Caco-2 (cell line): Measurements from ENCODE around the gene SETD1A. TPM values are rescaled to one million over a fixed set of nuclear protein-coding genes. Genes with fewer than 3 reads are reported as not detected.

Experiments
- BruUV-seq: library from RNA; stranded (reverse); fragments of 400-500 nt; replicated peaks from 2 replicates; lab custom pipeline; 2021; lab: Mats Ljungman, UMichigan
- CTCF ChIA-PET: fragments of 300-600 bp; sonication (Branson Sonifier 250); formaldehyde crosslinking; loops from one replicate; lab custom pipeline; 2022; ENCODE audit warnings: antibody characterized with exemption; lab: Charles Lee
- POLR2A ChIA-PET: fragments of 300-600 bp; sonication (Branson Sonifier 250); formaldehyde crosslinking; loops from one replicate; lab custom pipeline; 2022; ENCODE audit warnings: antibody characterized with exemption; lab: Charles Lee
- DNase-seq, 2 experiments: peaks; one replicate each; pipeline versions ENCODE4 v3.0.0 to v3.0.0-alpha.2; 2020 to 2022
- H3K27me3 ChIP-seq: replicated peaks from 2 replicates; pipeline ENCODE4 v1.6.0; 2011; ENCODE audit warnings: low read length; ENCODE audit not compliant: control insufficient read depth, insufficient read depth
- H3K36me3 ChIP-seq: 2 replicates; pipeline ENCODE4 v1.5.1; 2011; ENCODE audit warnings: low read length; ENCODE audit not compliant: control insufficient read depth, insufficient read depth
- H3K4me1 ChIP-seq: fragments of 250-450 bp; sonication (Bioruptor Pico); 2 replicates; pipeline ENCODE4 v1.5.1; 2020; ENCODE audit warnings: mild to moderate bottlenecking
- H3K4me3 ChIP-seq: 2 replicates; pipeline ENCODE4 v1.5.1; 2011; ENCODE audit warnings: low read depth, mild to moderate bottlenecking, control low read depth, low read length
- H3K9me3 ChIP-seq: fragments of 250-450 bp; sonication (Bioruptor Pico); 2 replicates; pipeline ENCODE4 v1.5.1; 2020; ENCODE audit warnings: mild to moderate bottlenecking, moderate library complexity
- H3K27ac Mint-ChIP-seq: one replicate; pipeline ENCODE4 v1.8.0; 2022; ENCODE audit warnings: mixed read lengths; ENCODE audit not compliant: unreplicated experiment
- H3K27me3 Mint-ChIP-seq: one replicate; pipeline ENCODE4 v1.8.0; 2022; ENCODE audit warnings: mixed read lengths; ENCODE audit not compliant: insufficient read depth, unreplicated experiment
- H3K36me3 Mint-ChIP-seq: one replicate; pipeline ENCODE4 v1.8.0; 2022; ENCODE audit warnings: mild to moderate bottlenecking, mixed read lengths; ENCODE audit not compliant: insufficient read depth, unreplicated experiment
- H3K4me1 Mint-ChIP-seq: one replicate; pipeline ENCODE4 v1.8.0; 2022; ENCODE audit warnings: low read depth, mixed read lengths; ENCODE audit not compliant: unreplicated experiment
- H3K4me3 Mint-ChIP-seq: one replicate; pipeline ENCODE4 v1.8.0; 2022; ENCODE audit warnings: mild to moderate bottlenecking, moderate library complexity, mixed read lengths; ENCODE audit not compliant: unreplicated experiment
- H3K9me3 Mint-ChIP-seq: one replicate; pipeline ENCODE4 v1.8.0; 2022; ENCODE audit warnings: mixed read lengths; ENCODE audit not compliant: unreplicated experiment
- intact Hi-C: fragments of 100-400 bp; cut with micrococcal nuclease; formaldehyde crosslinking; loops from one replicate; pipeline ENCODE4 v1.10.0; 2022; ENCODE audit not compliant: unreplicated experiment
- total RNA-seq: library from RNA; stranded (reverse); gene quantifications from 2 replicates; pipeline ENCODE4 v1.2.3, GENCODE V29; 2022
- TF ChIP-seq, protein P1 (sequence below), 2 experiments: fragments of 200-600 bp in 1 of 2; IDR thresholded peaks; 1 replicate in 1 of 2; 2 replicates in 1 of 2; pipeline versions ENCODE4 v1.5.1 to v1.8.0; 2011 to 2022; ENCODE audit warnings: antibody characterized with exemption in 1 of 2, control low read depth in 1 of 2, inconsistent platforms in 1 of 2, low read depth in 1 of 2, low read length in 1 of 2, mild to moderate bottlenecking in 1 of 2, moderate library complexity in 1 of 2; ENCODE audit not compliant: insufficient read depth in 1 of 2, severe bottlenecking in 1 of 2, unreplicated experiment in 1 of 2

The SETD1A gene
- total RNA-seq, 1 experiment from 2014 or later, result 21.5 TPM

GRCh38 chr16:30997725-30998711 lies 40.5 kb downstream of the SETD1A start:
- no peak overlapping the region for H3K4me3 ChIP-seq
- Mint-ChIP-seq H3K27me3 (no peaks in the 10 kb centered on the region), H3K4me3 (peak overlapping the region; percentile 83), H3K4me1 (peaks cover 14% of the 10 kb centered on the region), H3K27ac (no peak overlapping the region), H3K36me3 (no peaks in the 10 kb centered on the region), H3K9me3 (no peaks in the 10 kb centered on the region)
- TF ChIP-seq, protein P1, sequence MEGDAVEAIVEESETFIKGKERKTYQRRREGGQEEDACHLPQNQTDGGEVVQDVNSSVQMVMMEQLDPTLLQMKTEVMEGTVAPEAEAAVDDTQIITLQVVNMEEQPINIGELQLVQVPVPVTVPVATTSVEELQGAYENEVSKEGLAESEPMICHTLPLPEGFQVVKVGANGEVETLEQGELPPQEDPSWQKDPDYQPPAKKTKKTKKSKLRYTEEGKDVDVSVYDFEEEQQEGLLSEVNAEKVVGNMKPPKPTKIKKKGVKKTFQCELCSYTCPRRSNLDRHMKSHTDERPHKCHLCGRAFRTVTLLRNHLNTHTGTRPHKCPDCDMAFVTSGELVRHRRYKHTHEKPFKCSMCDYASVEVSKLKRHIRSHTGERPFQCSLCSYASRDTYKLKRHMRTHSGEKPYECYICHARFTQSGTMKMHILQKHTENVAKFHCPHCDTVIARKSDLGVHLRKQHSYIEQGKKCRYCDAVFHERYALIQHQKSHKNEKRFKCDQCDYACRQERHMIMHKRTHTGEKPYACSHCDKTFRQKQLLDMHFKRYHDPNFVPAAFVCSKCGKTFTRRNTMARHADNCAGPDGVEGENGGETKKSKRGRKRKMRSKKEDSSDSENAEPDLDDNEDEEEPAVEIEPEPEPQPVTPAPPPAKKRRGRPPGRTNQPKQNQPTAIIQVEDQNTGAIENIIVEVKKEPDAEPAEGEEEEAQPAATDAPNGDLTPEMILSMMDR (IDR thresholded peaks at IDR 0.05; ENCODE audit: insufficient read depth in 1 of 2, low read depth in 1 of 2, low read length in 1 of 2, severe bottlenecking in 1 of 2, unreplicated experiment in 1 of 2), result no peak
- BruUV-seq, result no TSS peak
- H3K36me3 ChIP-seq, result no peaks in the 10 kb centered on the region
- DNase-seq, result no peak
- intact Hi-C loops, result no loop called here
- POLR2A ChIA-PET, result interaction anchor here (1.1 kb wide), 1 partner anchor 120 kb away, joined by 3 read pairs; no protein-coding TSS in a partner anchor
- H3K9me3 ChIP-seq, result no peaks in the 10 kb centered on the region
- no peaks in the 10 kb centered on the region for H3K27me3 ChIP-seq
- peaks cover 24% of the 10 kb centered on the region for H3K4me1 ChIP-seq
- CTCF ChIA-PET, result interaction anchor here (1.0 to 1.6 kb wide), 2 partner anchors 13 to 153 kb away, joined by 3 to 5 read pairs; partner anchors contain the start of gene HSD3B7

GRCh38 chr16:30998852-30999761 lies 41.6 kb downstream of the SETD1A start:
- Histone ChIP-seq H3K4me1 (peaks cover 24% of the 10 kb centered on the region), H3K36me3 (no peaks in the 10 kb centered on the region), H3K9me3 (no peaks in the 10 kb centered on the region), H3K27me3 (no peaks in the 10 kb centered on the region), H3K4me3 (no peak overlapping the region)
- Mint-ChIP-seq H3K9me3 (no peaks in the 10 kb centered on the region), H3K27ac (no peak overlapping the region), H3K4me3 (no peak overlapping the region), H3K4me1 (peaks cover 14% of the 10 kb centered on the region), H3K27me3 (no peaks in the 10 kb centered on the region), H3K36me3 (no peaks in the 10 kb centered on the region)
- DNase-seq, result no peak
- intact Hi-C loops, result no loop called here
- TF ChIP-seq, protein P1 (IDR thresholded peaks at IDR 0.05; ENCODE audit: insufficient read depth in 1 of 2, low read depth in 1 of 2, low read length in 1 of 2, severe bottlenecking in 1 of 2, unreplicated experiment in 1 of 2), result no peak
- BruUV-seq, result no TSS peak
- ChIA-PET CTCF (interaction anchor here (0.8 to 1.0 kb wide), 2 partner anchors 14 to 155 kb away, joined by 3 to 4 read pairs; partner anchors contain the start of gene HSD3B7), POLR2A (no interaction called here)
